HG02938 (cell line): ENCODE data around the gene LTK.

Experiments
- ATAC-seq: cut with Tn5 transposase; IDR thresholded peaks from one replicate; pipeline ENCODE4 v1.9.1; 2021; ENCODE audit warnings: mild to moderate bottlenecking, moderate library complexity; ENCODE audit not compliant: unreplicated experiment

The LTK gene

DNA sequence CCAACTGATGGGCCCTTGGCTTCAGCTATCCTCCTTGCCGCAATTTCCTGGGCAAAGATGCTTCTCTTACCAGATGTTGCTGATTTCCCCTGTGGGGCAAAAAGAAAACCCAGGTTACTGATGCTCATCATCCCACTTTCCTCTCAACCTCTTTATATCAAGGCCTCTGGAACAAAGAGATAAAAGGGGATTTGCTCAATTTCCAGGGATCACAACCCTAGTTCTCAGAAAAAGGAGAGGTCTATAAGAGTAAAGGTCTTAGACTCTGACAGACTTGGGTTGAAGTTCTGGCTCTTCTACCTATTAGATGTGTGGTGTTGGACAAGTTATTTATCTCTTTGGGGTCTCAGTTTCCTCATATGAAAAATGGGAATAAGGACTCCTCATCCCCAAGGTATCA is 21.9 kb upstream of the LTK start:
- ATAC-seq, result no peak

DNA sequence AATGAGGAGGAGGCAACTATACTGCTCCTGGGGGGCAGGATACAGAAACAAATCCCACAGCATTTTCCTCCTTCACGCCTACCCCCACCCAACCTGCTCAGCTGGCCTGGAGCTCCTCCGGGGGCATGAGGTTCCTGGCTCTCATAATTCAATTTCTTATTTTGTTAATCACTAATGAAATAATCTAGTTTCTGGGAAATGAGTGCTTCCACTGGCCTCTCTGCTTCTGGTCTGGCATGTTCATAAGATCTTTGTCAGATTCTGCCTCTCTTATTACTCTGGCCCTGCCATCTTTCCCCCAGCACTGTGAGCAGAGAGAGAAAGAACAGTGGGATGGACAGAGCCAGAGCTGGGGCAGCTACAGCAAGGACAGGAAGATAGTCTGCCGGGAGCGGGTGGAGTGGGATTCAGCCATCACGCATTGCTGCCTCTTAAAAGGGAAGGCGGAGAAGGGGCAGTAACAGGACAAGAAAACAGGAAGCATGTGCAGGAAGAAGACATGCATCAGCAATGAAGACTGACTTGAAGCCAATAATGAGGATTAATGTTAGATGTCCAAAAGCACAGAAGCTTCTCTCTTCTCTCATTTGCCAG is 16.8 kb upstream of the LTK start:
- no peak for ATAC-seq

DNA sequence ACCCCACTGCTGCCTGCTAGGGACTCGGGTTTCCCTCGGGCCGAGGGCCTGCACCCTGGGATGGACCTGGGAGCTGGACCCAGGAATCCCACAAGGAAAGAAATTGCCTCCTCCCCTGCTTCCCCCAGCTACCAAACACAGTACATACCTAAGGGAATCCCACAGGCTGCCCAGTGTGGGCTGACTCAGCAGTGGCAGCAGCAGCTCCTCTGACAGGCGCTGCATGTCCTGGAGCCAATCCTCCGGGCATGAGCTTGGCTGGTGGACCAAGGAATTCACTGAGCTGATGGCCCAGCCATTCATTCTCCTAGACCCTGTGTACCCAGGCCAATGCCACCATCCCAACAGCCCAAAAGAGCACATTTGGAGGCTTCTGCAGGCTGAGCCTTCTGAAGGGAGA is 9.5 kb upstream of the LTK start:
- ATAC-seq, result no peak

DNA sequence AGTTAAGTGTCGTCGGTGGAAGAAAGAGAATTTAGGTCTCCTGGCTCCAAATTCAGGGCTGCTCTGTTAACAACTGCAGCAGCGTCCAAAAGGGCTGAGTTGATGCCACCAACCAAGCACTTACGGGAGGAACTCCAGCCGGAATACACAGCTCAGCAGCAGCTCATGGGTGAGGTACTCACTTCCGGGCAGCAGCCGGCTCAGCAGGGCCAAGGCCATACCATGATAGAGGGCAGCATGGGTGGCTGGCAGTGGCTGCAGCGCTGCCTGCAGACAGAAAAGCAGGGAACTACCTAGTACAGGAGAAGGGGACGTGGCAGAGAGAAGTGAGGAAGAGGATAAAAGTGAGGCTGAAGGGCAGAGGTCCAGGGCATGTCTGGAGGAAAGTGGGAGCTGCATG is 8.0 kb upstream of the LTK start:
- no peak for ATAC-seq

DNA sequence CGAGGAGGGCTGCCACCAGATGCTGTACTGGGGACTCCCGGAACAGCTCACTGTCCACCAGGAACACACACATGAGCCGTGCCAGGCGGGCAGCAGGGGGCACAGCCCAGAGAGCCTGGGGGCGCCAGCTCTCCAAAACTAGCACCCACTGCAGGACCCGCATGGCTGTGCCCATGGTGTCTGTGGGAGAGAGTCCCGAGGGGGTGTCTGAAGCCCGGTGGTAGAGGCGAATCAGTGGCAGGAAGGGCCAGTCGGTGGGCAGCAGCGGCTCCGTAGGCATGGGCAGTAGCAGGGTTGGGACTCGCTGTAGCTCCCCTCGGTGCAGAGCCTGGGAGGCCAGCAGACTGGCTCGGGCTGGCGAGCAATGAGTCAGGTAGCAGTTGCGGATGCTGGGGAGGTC is 7.0 kb upstream of the LTK start:
- no peak for ATAC-seq

DNA sequence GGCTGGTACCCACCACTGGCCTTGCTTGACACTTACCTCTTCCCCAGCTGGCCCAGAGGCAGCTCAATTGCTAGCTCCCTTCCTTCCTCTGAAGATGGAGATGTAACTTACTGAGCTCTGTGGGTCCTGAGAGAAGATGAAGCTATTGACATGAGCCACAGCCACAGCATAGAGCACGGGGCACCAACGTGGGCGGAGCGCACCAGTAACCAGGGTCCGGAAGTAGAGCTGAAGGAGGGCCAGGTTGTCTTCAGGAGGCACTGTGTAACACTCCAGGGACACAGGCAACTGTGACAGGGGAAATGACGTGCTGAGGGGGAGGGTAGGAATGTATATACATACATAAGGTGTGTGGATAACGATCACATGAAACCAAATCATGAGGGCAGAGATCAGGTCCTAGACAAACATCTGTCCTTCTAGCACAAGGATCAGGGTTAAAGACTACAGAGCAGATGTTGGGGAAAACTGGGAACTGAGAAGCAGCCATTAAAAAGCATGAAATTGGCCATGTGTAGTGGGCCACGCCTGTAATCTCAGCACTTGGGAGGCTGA is 4.3 kb upstream of the LTK start:
- no peak for ATAC-seq

DNA sequence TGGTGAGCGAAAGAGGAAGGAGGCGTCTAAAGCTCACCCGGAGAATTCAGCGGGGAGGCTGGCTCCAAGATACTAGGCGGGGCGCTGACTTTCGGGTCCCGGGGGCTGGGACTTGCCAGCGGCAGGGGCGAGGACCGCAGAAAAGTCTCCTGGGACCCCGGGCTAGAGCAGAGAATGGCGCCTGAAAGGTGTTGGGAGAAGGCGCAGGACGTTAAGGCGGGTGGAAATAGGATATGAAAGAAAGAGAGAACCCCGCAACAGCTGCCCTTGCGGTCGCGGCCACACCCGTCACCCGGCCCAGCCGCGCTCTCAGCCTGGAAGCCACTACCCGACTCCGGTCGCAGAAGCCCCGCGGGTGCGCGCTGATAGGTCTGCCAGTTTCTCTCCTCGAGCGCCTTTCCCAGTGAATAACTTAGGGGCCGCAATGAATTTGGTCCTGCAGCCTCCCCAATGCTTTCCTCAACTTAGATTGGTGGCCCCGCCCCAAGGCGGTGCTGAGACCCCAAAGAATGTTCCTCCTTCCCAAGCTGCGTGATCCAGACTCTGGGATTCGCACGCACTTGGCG is 604 bp downstream of the LTK start:
- ATAC-seq, result no peak

DNA sequence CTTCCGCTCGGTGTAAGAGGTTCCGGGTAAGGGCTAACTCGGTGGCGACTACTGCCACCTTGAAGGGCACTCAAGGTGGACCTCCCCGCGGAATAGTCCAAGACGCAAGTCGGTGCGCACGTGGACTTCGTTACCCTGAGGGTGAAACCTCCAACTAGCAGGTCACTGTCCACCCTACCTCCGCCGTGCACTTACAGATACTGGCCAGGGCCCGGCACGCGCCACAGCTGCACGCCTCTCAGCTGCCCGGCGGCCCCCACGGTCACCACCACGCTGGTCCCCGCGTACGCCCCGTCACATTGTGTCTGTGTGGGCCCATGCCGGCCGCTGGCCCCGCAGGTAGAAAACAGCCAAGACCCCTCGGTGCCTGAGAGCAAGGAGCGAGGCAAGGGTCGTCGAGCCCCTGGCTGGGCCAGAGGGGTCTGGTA is 1.1 kb downstream of the LTK start:
- ATAC-seq, result no peak

DNA sequence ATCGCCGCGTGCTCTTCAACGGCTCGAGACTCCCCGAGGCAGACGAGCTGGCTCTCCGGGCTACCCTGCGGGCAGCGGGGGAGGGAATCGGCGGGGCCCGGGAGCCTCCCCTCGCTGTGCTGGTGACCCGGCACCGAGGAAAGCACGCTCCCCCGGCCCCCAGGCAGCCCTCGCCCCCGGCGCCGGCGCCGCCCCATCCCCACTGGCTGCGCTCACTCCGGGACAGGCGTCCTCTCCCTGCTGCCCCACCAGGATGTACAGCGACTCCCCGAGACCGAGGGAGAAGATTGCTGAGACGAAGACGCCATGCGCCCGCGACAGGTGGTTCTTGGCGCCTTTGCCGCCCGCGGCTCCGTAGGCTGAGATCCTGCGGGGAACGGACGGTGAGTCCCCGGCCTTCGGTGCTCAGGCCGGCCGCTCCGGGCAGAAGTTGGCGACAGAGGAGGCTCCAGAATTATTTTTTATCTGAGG is 1.7 kb downstream of the LTK start:
- ATAC-seq, result no peak

DNA sequence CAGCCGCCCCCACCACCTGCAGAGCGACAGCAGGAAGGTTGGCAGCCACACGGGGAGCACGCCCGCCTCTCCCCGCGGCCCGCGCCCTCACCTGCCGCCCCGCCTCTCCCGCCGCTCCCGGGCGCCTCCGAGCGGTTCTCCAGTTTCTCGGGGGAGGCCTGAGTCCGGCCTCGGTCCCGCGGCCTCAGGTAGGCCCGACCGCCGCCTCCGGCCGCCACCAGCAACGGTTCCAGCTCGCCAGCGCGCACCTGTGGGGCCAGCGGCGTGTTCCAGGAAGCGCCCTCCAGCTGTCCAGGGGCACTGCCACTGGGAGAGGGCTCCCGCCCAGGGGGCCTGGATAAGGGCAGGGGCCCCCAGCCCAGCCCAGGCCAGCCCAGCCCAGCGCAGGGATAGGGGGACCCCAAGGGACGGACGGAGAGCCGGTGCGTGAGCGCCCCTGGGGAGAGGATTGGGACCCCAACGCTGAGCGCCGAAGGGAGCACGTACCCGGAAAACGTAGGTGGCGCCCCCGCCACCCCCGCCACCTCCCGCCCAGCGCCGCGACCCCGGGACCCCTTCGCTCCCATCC is 2.2 kb downstream of the LTK start:
- ATAC-seq, result no peak

DNA sequence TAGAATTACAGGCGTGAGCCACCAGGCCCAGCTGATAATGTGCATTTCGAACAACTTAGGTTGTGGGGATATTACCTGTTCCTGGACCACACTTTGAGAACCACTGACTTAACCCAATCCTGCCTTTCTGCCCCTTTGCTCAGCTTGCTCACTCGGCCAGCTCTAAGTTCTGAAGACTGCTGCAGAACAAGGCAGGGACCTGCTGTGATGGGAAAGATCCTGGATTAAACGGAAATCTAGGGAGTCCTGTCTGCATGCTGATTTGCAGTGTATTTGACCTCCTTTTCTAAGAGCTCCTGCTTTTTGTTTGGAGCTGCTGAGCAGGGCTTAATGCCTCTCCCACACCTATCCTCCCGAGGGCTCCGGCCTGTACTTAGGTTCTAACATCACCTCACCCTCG is 2.9 kb downstream of the LTK start:
- no peak for ATAC-seq

DNA sequence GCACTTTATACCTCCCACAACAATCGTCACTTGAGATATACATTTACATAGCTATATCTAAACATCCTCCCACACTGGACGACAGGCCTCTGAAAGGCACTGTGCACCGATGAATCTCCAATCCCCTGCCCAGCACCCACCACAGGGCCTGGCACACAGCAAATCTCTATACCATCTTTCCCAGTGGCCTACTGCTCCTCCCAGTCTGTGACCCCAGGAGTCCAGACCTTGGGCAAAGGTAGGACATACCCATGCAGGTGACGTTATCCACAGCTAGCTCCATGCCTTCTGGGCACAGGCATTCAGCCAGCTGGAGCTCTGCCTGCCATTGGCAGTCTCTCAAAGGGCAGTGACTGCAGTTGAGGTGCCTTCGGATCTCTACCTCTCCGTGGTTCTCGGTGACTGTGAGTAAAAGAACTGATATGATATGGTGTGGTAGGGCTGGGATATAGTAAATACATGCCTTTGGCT is 5.8 kb downstream of the LTK start:
- ATAC-seq, result no peak

DNA sequence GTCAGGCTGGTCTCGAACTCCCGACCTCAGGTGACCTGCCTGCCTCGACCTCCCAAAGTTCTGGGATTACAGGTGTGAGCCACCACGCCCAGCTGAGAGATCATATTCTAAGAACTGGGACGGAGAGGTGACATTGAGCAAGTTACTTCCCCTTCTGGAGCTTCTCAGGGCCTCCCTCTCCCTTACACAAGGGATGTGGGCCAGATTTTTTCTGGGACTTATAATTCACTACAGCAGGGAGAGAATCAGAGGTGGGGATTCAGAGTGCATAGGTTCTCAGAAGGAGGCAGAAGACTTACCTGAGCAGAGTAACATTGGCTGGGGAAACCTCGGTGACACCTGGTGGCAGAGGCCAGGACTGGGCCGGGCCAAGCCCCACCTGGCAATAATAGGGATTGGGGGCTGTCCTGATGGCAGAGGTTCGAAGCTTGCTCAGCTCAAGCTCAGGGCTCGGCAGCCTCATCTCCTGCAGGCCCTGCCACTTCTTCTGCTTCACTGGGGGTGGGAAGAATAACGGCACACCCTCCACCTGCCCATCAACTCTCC is 6.8 kb downstream of the LTK start:
- no peak for ATAC-seq

DNA sequence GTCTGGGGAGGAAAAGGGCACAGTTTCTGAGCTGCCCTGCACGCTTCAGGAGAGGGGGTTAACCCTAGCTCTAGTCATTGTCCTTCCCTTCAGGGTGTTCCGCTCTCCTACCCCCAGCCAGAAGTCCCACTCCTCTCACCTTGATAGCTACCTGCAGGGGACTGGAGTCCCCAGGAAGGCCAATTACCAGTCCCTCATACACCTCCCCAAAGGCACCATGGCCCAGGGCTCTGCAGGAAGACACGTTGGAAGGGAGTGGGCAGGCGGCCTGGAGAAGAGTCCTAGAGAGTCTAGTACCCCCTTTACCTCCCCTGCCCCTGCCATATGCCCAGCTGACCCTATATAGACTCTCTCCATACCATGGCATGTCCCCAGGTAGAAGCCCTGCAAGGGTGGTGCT is 7.9 kb downstream of the LTK start:
- ATAC-seq, result no peak

DNA sequence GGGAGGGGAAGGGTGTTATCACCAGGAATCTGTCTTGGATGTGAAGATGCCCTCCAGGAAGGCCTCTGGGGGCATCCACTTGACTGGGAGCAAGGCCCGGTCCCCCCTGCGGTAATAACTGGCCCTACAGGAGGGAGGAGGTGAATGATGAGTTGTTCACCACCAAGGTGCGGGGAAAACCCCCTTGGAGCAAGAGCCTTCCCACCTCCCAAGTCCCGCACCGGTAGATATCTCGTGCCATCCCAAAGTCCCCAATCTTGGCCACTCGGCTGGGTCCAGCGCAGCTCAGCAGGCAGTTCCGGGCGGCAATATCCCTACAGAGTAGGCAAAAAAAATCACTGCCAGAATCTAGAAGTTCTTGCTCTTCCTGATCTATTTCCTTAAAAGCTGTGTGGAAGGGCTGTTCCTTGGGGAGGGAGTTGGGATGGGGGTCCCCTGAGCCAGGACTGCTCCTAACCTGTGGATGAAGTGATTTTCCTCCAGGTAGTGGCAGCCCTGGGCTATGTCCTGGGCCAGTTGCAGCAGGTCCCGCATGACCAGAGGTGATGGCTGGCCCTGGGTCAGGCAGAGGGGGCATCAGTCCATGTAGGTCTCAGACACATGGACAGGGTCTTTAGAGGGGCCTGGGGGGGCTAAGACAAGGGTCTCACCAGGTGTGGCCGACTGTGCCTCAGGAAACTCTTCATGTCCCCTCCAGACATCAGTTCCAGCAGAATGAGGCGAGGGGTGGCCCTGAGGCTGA is 8.7 kb downstream of the LTK start:
- ATAC-seq, result no peak

DNA sequence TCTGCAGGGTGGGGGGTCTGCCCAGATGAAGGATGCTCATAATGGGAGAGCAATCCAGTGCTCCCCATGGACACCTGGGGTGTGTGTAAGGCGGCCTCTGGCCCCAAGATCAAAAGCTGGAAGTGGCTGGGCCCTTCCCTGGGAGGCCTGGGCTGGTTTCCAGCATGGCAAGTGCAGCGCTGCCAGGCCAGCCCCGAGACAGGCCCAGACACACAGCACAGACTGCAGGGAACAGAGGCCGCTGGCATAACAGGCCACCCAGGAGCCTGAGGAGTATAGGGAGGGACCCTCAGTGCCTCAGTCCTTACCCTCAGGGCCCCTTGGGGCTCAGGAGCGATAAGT is 10.0 kb downstream of the LTK start:
- ATAC-seq, result no peak

DNA sequence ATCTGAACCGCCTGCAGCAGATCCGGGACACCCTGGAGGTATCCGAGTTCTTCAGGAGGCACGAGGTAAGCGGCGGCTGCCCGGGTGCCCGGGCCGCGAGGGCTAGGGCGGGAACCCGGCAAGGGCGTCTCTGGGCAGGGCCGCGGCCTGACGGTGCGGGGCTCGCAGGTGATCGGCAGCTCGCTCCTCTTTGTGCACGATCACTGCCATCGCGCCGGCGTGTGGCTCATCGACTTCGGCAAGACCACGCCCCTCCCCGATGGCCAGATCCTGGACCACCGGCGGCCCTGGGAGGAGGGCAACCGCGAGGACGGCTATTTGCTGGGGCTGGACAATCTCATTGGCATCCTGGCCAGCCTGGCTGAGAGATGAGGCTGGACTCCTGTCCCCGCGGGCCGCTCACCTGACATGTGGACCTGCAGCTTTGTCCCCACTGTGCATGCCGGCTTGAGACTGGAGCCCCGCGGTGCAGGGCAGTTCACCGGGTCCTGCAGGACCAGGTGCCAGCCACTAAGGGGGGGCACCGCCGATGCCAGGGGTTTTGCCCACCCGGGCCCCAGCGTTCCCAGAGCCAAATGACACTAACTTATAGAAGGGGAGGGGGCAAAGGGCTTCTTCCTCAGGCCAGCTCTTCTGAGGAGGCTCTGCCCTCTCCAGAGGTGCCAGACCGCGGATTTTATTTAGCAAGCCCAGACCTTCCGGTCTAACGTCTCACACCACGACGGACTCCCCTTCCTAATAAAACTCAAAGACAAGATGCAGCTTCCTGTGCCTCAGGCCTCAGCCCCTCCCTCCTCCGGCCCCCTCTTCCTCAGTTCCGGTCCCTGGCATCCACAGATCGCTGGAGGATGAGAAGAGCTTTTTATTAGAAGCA is 10.6 kb downstream of the LTK start:
- ATAC-seq, result no peak

DNA sequence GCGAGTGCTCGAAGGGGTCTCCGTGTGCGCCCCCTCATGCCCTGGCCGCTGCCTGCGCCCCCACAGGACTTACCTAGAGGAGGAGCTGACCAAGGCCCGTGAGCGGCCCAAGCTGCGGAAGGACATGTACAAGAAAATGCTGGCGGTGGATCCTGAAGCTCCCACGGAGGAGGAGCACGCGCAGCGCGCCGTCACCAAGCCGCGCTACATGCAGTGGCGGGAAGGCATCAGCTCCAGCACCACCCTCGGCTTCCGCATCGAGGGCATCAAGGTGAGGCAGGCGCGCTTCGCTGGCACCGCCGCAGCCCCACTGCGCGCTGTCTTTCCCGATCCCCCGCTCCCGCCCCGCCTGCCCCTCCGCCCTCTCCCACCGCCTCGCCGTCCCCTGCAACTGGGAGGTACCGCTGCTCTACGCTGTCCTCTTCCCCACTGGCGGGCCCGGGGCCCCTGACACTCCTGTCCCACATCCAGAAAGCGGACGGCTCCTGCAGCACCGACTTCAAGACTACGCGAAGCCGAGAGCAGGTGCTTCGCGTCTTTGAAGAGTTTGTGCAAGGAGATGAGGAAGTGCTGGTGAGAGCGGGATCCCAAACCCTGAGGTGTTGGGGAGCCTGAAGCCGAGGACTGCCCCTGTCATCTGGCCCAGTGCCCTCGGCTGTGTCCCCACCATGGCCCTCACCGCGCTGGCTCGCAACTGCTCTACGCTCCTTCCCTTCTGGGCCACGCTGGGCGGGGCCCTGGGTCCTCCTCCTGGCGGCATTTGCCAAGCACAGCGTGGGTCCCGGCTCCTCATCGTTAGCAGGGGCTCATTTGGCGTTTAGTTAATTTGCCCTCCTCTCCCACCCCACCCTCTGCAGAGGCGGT is 11.5 kb downstream of the LTK start:
- no peak for ATAC-seq

DNA sequence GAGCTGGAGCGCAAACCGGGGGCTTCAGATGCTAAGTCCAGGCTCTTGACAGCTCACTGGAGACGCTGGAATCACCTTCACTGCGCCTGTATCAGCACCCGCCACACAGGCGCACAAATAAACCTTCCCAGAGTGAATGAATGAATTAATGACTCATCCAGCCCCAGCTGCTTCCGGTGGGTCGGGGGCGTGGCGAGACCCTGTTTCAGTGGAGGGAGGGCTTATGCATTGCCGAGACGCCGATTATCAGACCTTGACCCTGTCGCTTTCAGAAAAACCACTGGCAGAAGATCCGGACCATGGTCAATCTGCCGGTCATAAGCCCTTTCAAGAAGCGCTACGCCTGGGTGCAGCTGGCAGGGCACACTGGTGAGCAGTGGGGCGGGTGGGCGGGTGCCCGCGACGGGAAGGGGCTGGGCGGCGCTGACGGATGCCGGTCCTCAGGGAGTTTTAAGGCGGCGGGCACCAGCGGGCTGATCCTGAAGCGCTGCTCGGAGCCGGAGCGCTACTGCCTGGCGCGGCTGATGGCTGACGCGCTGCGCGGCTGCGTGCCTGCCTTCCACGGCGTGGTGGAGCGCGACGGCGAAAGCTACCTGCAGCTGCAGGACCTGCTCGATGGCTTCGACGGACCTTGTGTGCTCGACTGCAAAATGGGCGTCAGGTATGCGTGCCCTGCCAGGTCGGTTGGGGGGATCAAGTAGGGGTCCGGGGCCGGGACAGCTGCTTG is 12.3 kb downstream of the LTK start:
- ATAC-seq, result no peak
